Measurements from ENCODE around the gene STAT1. TPM values are rescaled to one million over a fixed set of nuclear protein-coding genes. Genes with fewer than 3 reads are reported as not detected.

The STAT1 gene
- total RNA-seq, 1 experiment from 2014 or later: 32.5 TPM

GRCh38 chr2:191059308-191059707 is 45.3 kb upstream of the STAT1 start:
- no TSS peak for BruUV-seq (replicated peaks)
- no peak overlapping the region for H3K4me3 ChIP-seq
- H3K36me3 ChIP-seq (ENCODE audit: low read depth): no peaks in the 10 kb centered on the region
- no peaks in the 10 kb centered on the region for H4K20me1 ChIP-seq (ENCODE audit: insufficient read depth)
- no peaks in the 10 kb centered on the region for H3F3A ChIP-seq (ENCODE audit: insufficient read depth, low read depth)
- TF ChIP-seq EZH2 (IDR thresholded peaks at IDR 0.05; ENCODE audit: low read depth) (no peak), CTCF (conservative IDR thresholded peaks at IDR 0.05) (no peak)
- H3K9me2 ChIP-seq (ENCODE audit: insufficient read depth): no peaks in the 10 kb centered on the region
- H3K27ac ChIP-seq: no peak overlapping the region
- no peaks in the 10 kb centered on the region for H3K27me3 ChIP-seq (ENCODE audit: insufficient read depth, low read depth)
- no peak for DNase-seq
- no peak overlapping the region for H2AFZ ChIP-seq
- no peak overlapping the region for H3K4me2 ChIP-seq
- ChIA-PET POLR2A (ENCODE audit: unreplicated experiment) (no interaction called here), CTCF (no interaction called here)
- no peaks in the 10 kb centered on the region for H3K9me3 ChIP-seq (ENCODE audit: insufficient read depth, low read depth)
- intact Hi-C loops (cut with micrococcal nuclease; ENCODE audit: unreplicated experiment): no loop called here
- H3K4me1 ChIP-seq (replicated peaks; ENCODE audit: insufficient read depth): no peaks in the 10 kb centered on the region
- H3K79me2 ChIP-seq (ENCODE audit: low read depth): no peaks in the 10 kb centered on the region

- no peak for DNase-seq
- Histone ChIP-seq H3K9me2 (ENCODE audit: insufficient read depth) (no peaks in the 10 kb centered on the region), H3K27me3 (ENCODE audit: insufficient read depth, low read depth) (no peaks in the 10 kb centered on the region), H3K4me3 (no peak overlapping the region), H3F3A (ENCODE audit: insufficient read depth, low read depth) (no peaks in the 10 kb centered on the region), H4K20me1 (ENCODE audit: insufficient read depth) (no peaks in the 10 kb centered on the region), H2AFZ (no peak overlapping the region), H3K36me3 (ENCODE audit: low read depth) (no peaks in the 10 kb centered on the region), H3K4me1 (replicated peaks; ENCODE audit: insufficient read depth) (no peaks in the 10 kb centered on the region), H3K9me3 (ENCODE audit: insufficient read depth, low read depth) (no peaks in the 10 kb centered on the region), H3K79me2 (ENCODE audit: low read depth) (no peaks in the 10 kb centered on the region), H3K27ac (no peak overlapping the region), H3K4me2 (no peak overlapping the region)
- CTCF ChIA-PET: no interaction called here
- no peak for TF ChIP-seq EZH2 (IDR thresholded peaks at IDR 0.05; ENCODE audit: low read depth)
- no peak for TF ChIP-seq CTCF (conservative IDR thresholded peaks at IDR 0.05)
- POLR2A ChIA-PET (ENCODE audit: unreplicated experiment): no interaction called here
- no TSS peak for BruUV-seq (replicated peaks)
- intact Hi-C loops (cut with micrococcal nuclease; ENCODE audit: unreplicated experiment): no loop called here
These were observed 42.3 kb upstream of the STAT1 start for GRCh38 chr2:191056228-191056627.

GRCh38 chr2:191053256-191053655 is 39.3 kb upstream of the STAT1 start:
- H3K36me3 ChIP-seq (ENCODE audit: low read depth): no peaks in the 10 kb centered on the region
- TF ChIP-seq CTCF (conservative IDR thresholded peaks at IDR 0.05): no peak
- no peak for TF ChIP-seq EZH2 (IDR thresholded peaks at IDR 0.05; ENCODE audit: low read depth)
- ChIA-PET CTCF (interaction anchor here (1.6 to 1.9 kb wide), 2 partner anchors 102 to 165 kb away, joined by 9 to 13 read pairs; no protein-coding TSS in a partner anchor), POLR2A (ENCODE audit: unreplicated experiment) (no interaction called here)
- H3K27ac ChIP-seq: no peak overlapping the region
- peaks cover 13% of the 10 kb centered on the region for H3K4me1 ChIP-seq (replicated peaks; ENCODE audit: insufficient read depth)
- DNase-seq: no peak
- no peaks in the 10 kb centered on the region for H3K9me3 ChIP-seq (ENCODE audit: insufficient read depth, low read depth)
- intact Hi-C loops (cut with micrococcal nuclease; ENCODE audit: unreplicated experiment): loop anchor here (2.0 kb wide), 3 partner anchors 98 to 448 kb away; partner anchors contain the start of gene STAT4
- no peaks in the 10 kb centered on the region for H3K79me2 ChIP-seq (ENCODE audit: low read depth)
- no peaks in the 10 kb centered on the region for H3F3A ChIP-seq (ENCODE audit: insufficient read depth, low read depth)
- H3K4me2 ChIP-seq: no peak overlapping the region
- H3K9me2 ChIP-seq (ENCODE audit: insufficient read depth): no peaks in the 10 kb centered on the region
- no peak overlapping the region for H2AFZ ChIP-seq
- no peak overlapping the region for H3K4me3 ChIP-seq
- BruUV-seq (replicated peaks): no TSS peak
- no peaks in the 10 kb centered on the region for H4K20me1 ChIP-seq (ENCODE audit: insufficient read depth)
- H3K27me3 ChIP-seq (ENCODE audit: insufficient read depth, low read depth): no peaks in the 10 kb centered on the region
